Colonic mucosa (tissue), 4 donors: ENCODE data around the gene ZBTB20. TPM values are rescaled to one million over a fixed set of nuclear protein-coding genes. Genes with fewer than 3 reads are reported as not detected.

Experiments used
- DNase-seq: peaks from one replicate; pipeline ENCODE4 v3.0.0-alpha.2; 2020
- H3K27ac ChIP-seq: fragments of 200-600 bp; one replicate; pipeline ENCODE4 v1.8.0; 2021
- H3K27me3 ChIP-seq: fragments of 200-600 bp; one replicate; pipeline ENCODE4 v1.8.0; 2021
- H3K36me3 ChIP-seq: fragments of 200-600 bp; one replicate; pipeline ENCODE4 v1.8.0; 2021
- H3K4me1 ChIP-seq: fragments of 200-600 bp; one replicate; pipeline ENCODE4 v1.8.0; 2021; ENCODE audit warnings: mild to moderate bottlenecking
- H3K4me3 ChIP-seq: fragments of 200-600 bp; one replicate; pipeline ENCODE4 v1.8.0; 2021
- H3K9ac ChIP-seq, 2 donors: one replicate each; pipeline ENCODE4 v1.7.0; 2013; ENCODE audit warnings: control low read depth in 2 of 2, low read depth in 2 of 2, low read length in 2 of 2
- H3K9me3 ChIP-seq: fragments of 200-600 bp; one replicate; pipeline ENCODE4 v1.8.0; 2021
- CTCF ChIP-seq: fragments of 200-600 bp; IDR thresholded peaks from one replicate; pipeline ENCODE4 v1.8.0; 2022; ENCODE audit warnings: antibody characterized with exemption, mild to moderate bottlenecking
- intact Hi-C: fragments of 100-400 bp; cut with DNase I; formaldehyde crosslinking; loops from one replicate; pipeline ENCODE4 v1.14.1; 2022
- total RNA-seq, 2 donors: library from RNA; stranded (reverse); fragmentation: NEBNext Ultra II Directional in 1 of 2; extraction: Animal tissue kit (Norgen Biotek cat#: 25700) in 1 of 2; gene quantifications; one replicate each; pipeline ENCODE4 v1.2.1, GENCODE V29; 2021
- donor health status: healthy.
- donor health status: DM: no; HTN: no; CAD: no.
- donor health status: DM: no; HTN: no; CAD: no.

Gene ZBTB20
- total RNA-seq, 2 donors from 2014 or later: 12.7 to 21.2 TPM

DNA sequence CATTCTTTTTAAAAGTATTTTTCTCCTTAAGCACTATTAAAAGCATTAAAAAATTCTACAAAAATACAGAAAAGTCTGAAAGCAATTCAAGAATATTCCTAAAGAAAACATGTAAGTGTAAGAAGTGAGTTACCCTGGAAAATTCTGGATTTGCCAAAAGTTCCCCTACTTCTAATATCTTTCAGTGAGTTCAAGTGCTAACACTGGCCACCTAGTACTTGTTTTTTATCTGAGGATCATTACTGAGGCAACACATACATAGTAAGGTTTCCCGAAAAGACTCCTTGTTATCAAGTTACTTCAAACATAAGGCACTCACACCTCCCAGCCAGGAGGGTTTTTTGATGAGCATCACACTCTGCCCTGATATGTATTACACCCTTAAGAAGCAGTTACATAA lies 694.8 kb downstream of the ZBTB20 start:
- Histone ChIP-seq H3K4me1 (no peaks in the 10 kb centered on the region), H3K27me3 (no peaks in the 10 kb centered on the region), H3K36me3 (no peaks in the 10 kb centered on the region), H3K4me3 (no peak overlapping the region), H3K27ac (no peak overlapping the region), H3K9ac (no peak overlapping the region), H3K9me3 (no peaks in the 10 kb centered on the region)
- TF ChIP-seq CTCF: no peak
- DNase-seq: no peak
- intact Hi-C loops: no loop called here

GRCh38 chr3:114451561-114452018 lies 695.5 kb downstream of the ZBTB20 start:
- H3K27me3 ChIP-seq: no peaks in the 10 kb centered on the region
- no peak overlapping the region for H3K27ac ChIP-seq
- H3K4me1 ChIP-seq: no peaks in the 10 kb centered on the region
- H3K36me3 ChIP-seq: no peaks in the 10 kb centered on the region
- no peak for TF ChIP-seq CTCF
- intact Hi-C loops: no loop called here
- no peaks in the 10 kb centered on the region for H3K9me3 ChIP-seq
- no peak overlapping the region for H3K9ac ChIP-seq
- no peak overlapping the region for H3K4me3 ChIP-seq
- DNase-seq: peak; percentile 20

GRCh38 chr3:114451051-114451451 lies 696.0 kb downstream of the ZBTB20 start:
- H3K4me1 ChIP-seq: no peaks in the 10 kb centered on the region
- no peak overlapping the region for H3K9ac ChIP-seq
- no peaks in the 10 kb centered on the region for H3K9me3 ChIP-seq
- H3K4me3 ChIP-seq: no peak overlapping the region
- no peaks in the 10 kb centered on the region for H3K27me3 ChIP-seq
- TF ChIP-seq CTCF: no peak
- no peak overlapping the region for H3K27ac ChIP-seq
- H3K36me3 ChIP-seq: no peaks in the 10 kb centered on the region
- intact Hi-C loops: no loop called here
- DNase-seq: no peak

DNA sequence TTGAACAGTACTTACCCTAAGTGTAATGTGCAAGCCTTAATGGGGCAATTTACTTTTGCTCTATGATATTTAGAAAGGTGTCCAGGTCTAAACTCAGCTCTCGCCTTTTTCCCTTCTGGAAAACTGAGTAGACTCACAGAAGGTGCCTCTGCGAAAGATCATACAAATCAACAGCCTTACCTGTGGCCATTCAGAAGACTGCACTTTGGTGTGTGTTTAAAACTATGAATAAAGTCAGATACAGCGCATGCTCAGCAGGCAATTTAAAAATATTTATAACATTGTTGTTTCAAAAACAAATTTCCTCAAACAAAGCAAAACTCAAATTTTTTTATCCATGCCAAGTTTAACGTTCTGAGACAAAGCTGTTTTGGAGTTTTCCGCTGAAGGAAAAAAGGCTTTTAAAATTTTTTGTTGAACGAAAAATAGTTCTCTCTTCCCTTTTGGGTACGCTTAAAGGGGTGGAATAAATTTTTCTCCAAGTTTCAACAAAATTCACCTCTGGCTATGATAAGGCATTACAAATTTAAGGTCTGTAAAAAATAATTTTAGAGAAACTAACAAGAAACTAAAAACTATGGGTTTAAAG lies 697.0 kb downstream of the ZBTB20 start:
- DNase-seq: no peak
- H3K9me3 ChIP-seq: no peaks in the 10 kb centered on the region
- H3K4me1 ChIP-seq: no peaks in the 10 kb centered on the region
- H3K36me3 ChIP-seq: no peaks in the 10 kb centered on the region
- no peak overlapping the region for H3K27ac ChIP-seq
- H3K4me3 ChIP-seq: no peak overlapping the region
- H3K9ac ChIP-seq: no peak overlapping the region
- intact Hi-C loops: no loop called here
- no peaks in the 10 kb centered on the region for H3K27me3 ChIP-seq
- no peak for TF ChIP-seq CTCF

GRCh38 chr3:114449271-114450007 lies 697.6 kb downstream of the ZBTB20 start:
- H3K9ac ChIP-seq: no peak overlapping the region
- H3K36me3 ChIP-seq: no peaks in the 10 kb centered on the region
- no peaks in the 10 kb centered on the region for H3K9me3 ChIP-seq
- intact Hi-C loops: no loop called here
- DNase-seq: no peak
- H3K4me1 ChIP-seq: no peaks in the 10 kb centered on the region
- no peak for TF ChIP-seq CTCF
- no peaks in the 10 kb centered on the region for H3K27me3 ChIP-seq
- H3K27ac ChIP-seq: no peak overlapping the region
- H3K4me3 ChIP-seq: no peak overlapping the region
